Osteoblast (primary cell): ENCODE data around the gene AGMO. TPM values are rescaled to one million over a fixed set of nuclear protein-coding genes. Genes with fewer than 3 reads are reported as not detected.

Experiments used
- DNase-seq: peaks from one replicate; pipeline ENCODE4 v3.0.0; 2011; ENCODE audit warnings: low spot score, mixed read lengths; ENCODE audit not compliant: insufficient read length; ENCODE audit errors: missing footprints
- H2AFZ ChIP-seq: 2 replicates; pipeline ENCODE4 v1.6.0; 2011; ENCODE audit warnings: mild to moderate bottlenecking, low read length
- H3K27ac ChIP-seq: 2 replicates; pipeline ENCODE4 v1.5.1; 2011; ENCODE audit warnings: mild to moderate bottlenecking, low read depth, low read length, moderate library complexity
- H3K27me3 ChIP-seq: 2 replicates; pipeline ENCODE4 v1.6.0; 2012; ENCODE audit warnings: mild to moderate bottlenecking, control low read depth, inconsistent platforms, low read length, moderate library complexity; ENCODE audit not compliant: insufficient read depth
- H3K36me3 ChIP-seq: 2 replicates; pipeline ENCODE4 v1.5.1; 2011; ENCODE audit warnings: mild to moderate bottlenecking, low read length, control low read depth, moderate library complexity; ENCODE audit not compliant: insufficient read depth
- H3K4me1 ChIP-seq: 2 replicates; pipeline ENCODE4 v1.5.1; 2011; ENCODE audit warnings: mild to moderate bottlenecking, low read length, control low read depth, moderate library complexity; ENCODE audit not compliant: insufficient read depth
- H3K4me2 ChIP-seq: 2 replicates; pipeline ENCODE4 v1.6.0; 2011; ENCODE audit warnings: mild to moderate bottlenecking, low read length; ENCODE audit not compliant: insufficient read depth
- H3K4me3 ChIP-seq: fragments of 200-600 bp; sonication (generic); 3 replicates; pipeline ENCODE4 v1.5.1; 2012; ENCODE audit warnings: mild to moderate bottlenecking, low read length, inconsistent platforms; ENCODE audit not compliant: insufficient read depth
- H3K79me2 ChIP-seq: 2 replicates; pipeline ENCODE4 v1.6.0; 2012; ENCODE audit warnings: mild to moderate bottlenecking, low read length, control low read depth, inconsistent platforms; ENCODE audit not compliant: insufficient read depth
- H3K9me3 ChIP-seq: 2 replicates; pipeline ENCODE4 v1.5.1; 2011; ENCODE audit warnings: low read depth, low read length, control low read depth
- H4K20me1 ChIP-seq: 2 replicates; pipeline ENCODE4 v1.6.0; 2012; ENCODE audit warnings: mild to moderate bottlenecking, low read length, control low read depth; ENCODE audit not compliant: insufficient read depth
- CTCF ChIP-seq: IDR thresholded peaks from 2 replicates; pipeline ENCODE4 v1.5.1; 2011; ENCODE audit warnings: mild to moderate bottlenecking, low read depth, low read length, moderate library complexity; ENCODE audit errors: extremely low read depth
- total RNA-seq: library from RNA; depleted of rRNA; stranded (reverse); fragments of >200 nt; gene quantifications from 2 replicates; pipeline ENCODE4 v1.2.3, GENCODE V29; 2012

Gene AGMO
- total RNA-seq, 1 donor: under 0.01 TPM

GRCh38 chr7:15280078-15280733 is 281.6 kb downstream of the AGMO start:
- no peaks in the 10 kb centered on the region for H3K36me3 ChIP-seq
- H3K4me3 ChIP-seq: no peak overlapping the region
- TF ChIP-seq CTCF: no peak
- no peaks in the 10 kb centered on the region for H3K9me3 ChIP-seq
- no peak overlapping the region for H3K27ac ChIP-seq
- no peaks in the 10 kb centered on the region for H4K20me1 ChIP-seq
- H2AFZ ChIP-seq: peak overlapping the region; percentile 15
- peaks cover 3% of the 10 kb centered on the region for H3K4me1 ChIP-seq
- H3K79me2 ChIP-seq: no peaks in the 10 kb centered on the region
- no peaks in the 10 kb centered on the region for H3K27me3 ChIP-seq
- no peak for DNase-seq
- no peak overlapping the region for H3K4me2 ChIP-seq

GRCh38 chr7:15279640-15280039 is 282.2 kb downstream of the AGMO start:
- Histone ChIP-seq H3K4me3 (no peak overlapping the region), H2AFZ (peak overlapping the region; percentile 5), H3K27ac (no peak overlapping the region), H3K36me3 (no peaks in the 10 kb centered on the region), H3K4me1 (peaks cover 3% of the 10 kb centered on the region), H3K4me2 (no peak overlapping the region), H3K79me2 (no peaks in the 10 kb centered on the region), H4K20me1 (no peaks in the 10 kb centered on the region), H3K9me3 (no peaks in the 10 kb centered on the region), H3K27me3 (no peaks in the 10 kb centered on the region)
- no peak for DNase-seq
- TF ChIP-seq CTCF: no peak

GRCh38 chr7:15257689-15258088 is 304.1 kb downstream of the AGMO start:
- Histone ChIP-seq H3K79me2 (no peaks in the 10 kb centered on the region), H3K4me2 (no peak overlapping the region), H2AFZ (no peak overlapping the region), H3K36me3 (no peaks in the 10 kb centered on the region), H3K9me3 (no peaks in the 10 kb centered on the region), H3K27ac (no peak overlapping the region), H3K4me1 (no peaks in the 10 kb centered on the region), H3K27me3 (no peaks in the 10 kb centered on the region), H4K20me1 (no peaks in the 10 kb centered on the region), H3K4me3 (no peak overlapping the region)
- no peak for DNase-seq
- TF ChIP-seq CTCF: no peak

GRCh38 chr7:15252181-15252580 is 309.6 kb downstream of the AGMO start:
- no peak overlapping the region for H3K27ac ChIP-seq
- no peaks in the 10 kb centered on the region for H3K27me3 ChIP-seq
- H3K4me3 ChIP-seq: no peak overlapping the region
- no peaks in the 10 kb centered on the region for H3K79me2 ChIP-seq
- H4K20me1 ChIP-seq: no peaks in the 10 kb centered on the region
- no peaks in the 10 kb centered on the region for H3K36me3 ChIP-seq
- no peak for TF ChIP-seq CTCF
- no peaks in the 10 kb centered on the region for H3K9me3 ChIP-seq
- H3K4me2 ChIP-seq: no peak overlapping the region
- DNase-seq: no peak
- no peaks in the 10 kb centered on the region for H3K4me1 ChIP-seq
- no peak overlapping the region for H2AFZ ChIP-seq
